LNCaP clone FGC (cell line): Measurements from ENCODE around the gene PRKD2.
"Not testable (repeated sequence)": the region's sequence is repeated elsewhere in the genome, so short reads cannot be mapped to it uniquely, and the experiment has no call there.

Source experiments
- DNase-seq: peaks from one replicate; pipeline ENCODE4 v3.0.0-alpha.2; 2011; ENCODE audit warnings: low read depth
- H3K4me3 ChIP-seq: 2 replicates; pipeline ENCODE4 v1.5.1; 2011; ENCODE audit warnings: mild to moderate bottlenecking, low read depth, low read length, control low read depth
- TF ChIP-seq, protein P1 (sequence below): IDR thresholded peaks from 2 replicates; pipeline ENCODE4 v1.5.1; 2012; ENCODE audit warnings: mild to moderate bottlenecking; ENCODE audit not compliant: control insufficient read depth, insufficient read depth; ENCODE audit errors: extremely low read depth

The PRKD2 gene

DNA sequence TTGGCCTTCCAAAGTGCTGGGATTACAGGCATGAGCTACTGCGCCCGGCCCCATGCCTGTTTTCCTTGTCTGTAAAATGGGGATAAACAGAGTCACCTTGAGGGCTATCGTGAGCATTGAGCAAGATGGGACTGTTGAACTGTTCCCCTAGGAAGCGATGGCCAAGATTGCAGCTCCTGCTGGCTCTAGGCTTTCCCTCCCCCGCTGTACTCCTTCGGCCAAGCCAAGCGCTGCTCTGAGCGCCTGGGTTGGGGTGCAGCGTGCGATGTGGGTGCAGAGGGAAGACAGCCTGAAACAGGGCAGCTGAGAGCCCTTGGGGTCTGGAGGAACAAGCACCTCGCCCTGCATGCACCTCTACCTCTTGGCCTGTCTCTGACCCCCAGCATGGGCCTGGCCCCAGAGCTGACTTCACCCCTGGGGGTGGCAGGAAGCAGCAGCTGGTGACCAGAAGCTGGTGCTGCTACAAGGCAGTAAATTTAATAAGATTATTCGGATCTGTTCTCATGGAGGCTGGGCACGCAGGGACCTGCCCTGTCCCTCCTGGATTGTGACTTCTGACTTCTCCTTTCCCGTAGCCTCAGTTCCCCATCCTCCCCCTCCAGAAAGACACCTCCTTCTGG, 86.2 kb downstream of the PRKD2 start:
- no peak for DNase-seq
- no peak overlapping the region for H3K4me3 ChIP-seq
- TF ChIP-seq, protein P1, sequence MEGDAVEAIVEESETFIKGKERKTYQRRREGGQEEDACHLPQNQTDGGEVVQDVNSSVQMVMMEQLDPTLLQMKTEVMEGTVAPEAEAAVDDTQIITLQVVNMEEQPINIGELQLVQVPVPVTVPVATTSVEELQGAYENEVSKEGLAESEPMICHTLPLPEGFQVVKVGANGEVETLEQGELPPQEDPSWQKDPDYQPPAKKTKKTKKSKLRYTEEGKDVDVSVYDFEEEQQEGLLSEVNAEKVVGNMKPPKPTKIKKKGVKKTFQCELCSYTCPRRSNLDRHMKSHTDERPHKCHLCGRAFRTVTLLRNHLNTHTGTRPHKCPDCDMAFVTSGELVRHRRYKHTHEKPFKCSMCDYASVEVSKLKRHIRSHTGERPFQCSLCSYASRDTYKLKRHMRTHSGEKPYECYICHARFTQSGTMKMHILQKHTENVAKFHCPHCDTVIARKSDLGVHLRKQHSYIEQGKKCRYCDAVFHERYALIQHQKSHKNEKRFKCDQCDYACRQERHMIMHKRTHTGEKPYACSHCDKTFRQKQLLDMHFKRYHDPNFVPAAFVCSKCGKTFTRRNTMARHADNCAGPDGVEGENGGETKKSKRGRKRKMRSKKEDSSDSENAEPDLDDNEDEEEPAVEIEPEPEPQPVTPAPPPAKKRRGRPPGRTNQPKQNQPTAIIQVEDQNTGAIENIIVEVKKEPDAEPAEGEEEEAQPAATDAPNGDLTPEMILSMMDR = no peak

- no peak for DNase-seq
- TF ChIP-seq, protein P1 = no peak
- no peak overlapping the region for H3K4me3 ChIP-seq
Measured at GRCh38 chr19:46629546-46630025, 87.3 kb downstream of the PRKD2 start.

DNA sequence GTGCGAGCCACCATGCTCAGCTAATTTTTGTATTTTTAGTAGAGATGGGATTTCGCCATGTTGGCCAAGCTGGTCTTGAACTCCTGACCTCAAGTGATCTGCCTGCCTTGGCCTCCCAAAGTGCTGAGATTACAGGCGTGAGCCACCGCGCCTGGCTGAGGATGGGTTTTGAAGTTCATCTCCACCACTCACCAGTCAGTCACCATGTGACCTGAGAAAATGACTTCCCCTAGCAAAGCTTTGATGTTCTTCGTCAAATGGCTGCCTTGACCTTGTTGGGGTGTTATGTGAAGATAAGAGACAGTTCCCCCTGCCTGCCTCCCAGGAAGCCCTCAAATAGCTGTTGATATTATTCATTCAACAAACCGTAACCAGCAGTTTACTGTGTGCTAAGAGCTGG, 87.9 kb downstream of the PRKD2 start:
- H3K4me3 ChIP-seq, DNase-seq: not testable (repeated sequence)

GRCh38 chr19:46626446-46626845, 90.5 kb downstream of the PRKD2 start:
- no peak for DNase-seq
- TF ChIP-seq, protein P1 = no peak

GRCh38 chr19:46625731-46626130, 91.2 kb downstream of the PRKD2 start:
- no peak for DNase-seq
- TF ChIP-seq, protein P1 = no peak
- H3K4me3 ChIP-seq = no peak overlapping the region

More at GRCh38 chr19:46626446-46626845, 90.5 kb downstream of the PRKD2 start:
- H3K4me3 ChIP-seq = no peak overlapping the region

DNA sequence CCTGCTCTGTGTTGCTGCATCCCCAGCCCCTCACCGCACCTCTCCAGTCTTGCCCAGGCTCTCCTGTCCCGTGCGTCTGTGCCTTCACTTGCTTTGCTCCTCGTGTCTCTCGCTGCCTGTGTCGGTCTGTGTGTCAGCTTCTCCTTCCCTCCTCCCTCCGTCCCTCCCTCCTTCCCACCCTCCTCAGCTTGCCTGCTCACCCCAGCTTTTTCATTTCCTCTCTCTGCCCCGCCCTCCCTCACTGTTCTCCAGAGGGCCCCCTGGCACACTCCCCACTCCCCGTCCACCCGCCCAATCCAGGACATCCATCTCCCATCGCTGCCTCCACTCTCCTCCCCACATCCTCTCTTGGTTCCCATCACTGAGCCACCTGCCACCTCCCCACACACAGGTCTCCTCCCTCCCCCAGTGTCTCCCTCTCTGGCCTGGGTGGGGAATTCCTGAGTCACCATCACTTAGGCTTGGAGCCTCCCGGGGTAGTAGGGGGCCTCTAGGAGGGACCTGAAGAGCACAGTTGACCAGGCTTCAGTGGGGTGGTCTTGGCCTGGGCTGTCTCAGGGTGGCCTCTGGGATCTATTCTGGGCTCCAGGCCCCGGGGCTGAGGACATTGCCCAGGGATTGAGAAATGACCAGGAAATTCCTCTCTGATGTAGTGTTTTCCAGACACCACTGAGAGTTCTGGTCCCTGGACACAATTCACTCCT, 91.8 kb downstream of the PRKD2 start, which contains the start of gene PTGIR:
TSS of gene PTGIR (minus strand) at position 132 of the 704 bp plus-strand sequence. CDS start 864 bp downstream, outside the sequence.
- no peak within 1 kb of the TSS for H3K4me3 ChIP-seq
- DNase-seq = no peak
- TF ChIP-seq, protein P1 = no peak
